CD14-positive monocyte (primary cell): ENCODE results near the gene MEPE. TPM values are rescaled to one million over a fixed set of nuclear protein-coding genes. Genes with fewer than 3 reads are reported as not detected.

Experiments used
- DNase-seq, 3 donors: peaks; one replicate each; pipeline ENCODE4 v3.0.0-alpha.2; 2011 to 2022
- H2AFZ ChIP-seq: 2 replicates; pipeline ENCODE4 v1.6.0; 2012; ENCODE audit warnings: mild to moderate bottlenecking, low read depth, low read length, inconsistent platforms; ENCODE audit not compliant: insufficient read depth, poor library complexity, severe bottlenecking
- H3K27ac ChIP-seq, 2 donors: 1 replicate in 1 of 2; 2 replicates in 1 of 2; pipeline ENCODE4 v1.5.1; 2012 to 2013; ENCODE audit warnings: low read length in 2 of 2, control low read depth in 1 of 2, inconsistent platforms in 1 of 2, low read depth in 1 of 2, mild to moderate bottlenecking in 1 of 2
- H3K27me3 ChIP-seq, 2 donors: one replicate each; pipeline versions ENCODE4 v1.6.0 to v1.6.1; 2011 to 2013; ENCODE audit warnings: low read length in 2 of 2; ENCODE audit not compliant: control insufficient read depth in 2 of 2, insufficient read depth in 2 of 2
- H3K36me3 ChIP-seq, 2 donors: replicated peaks in 1 of 2; 1 replicate in 1 of 2; 2 replicates in 1 of 2; pipeline versions ENCODE4 v1.5.1 to v1.6.1; 2012 to 2013; ENCODE audit warnings: low read length in 2 of 2, control low read depth in 1 of 2, inconsistent platforms in 1 of 2, mild to moderate bottlenecking in 1 of 2; ENCODE audit not compliant: insufficient read depth in 2 of 2, control insufficient read depth in 1 of 2
- H3K4me1 ChIP-seq, 2 donors: 1 replicate in 1 of 2; 2 replicates in 1 of 2; pipeline versions ENCODE4 v1.5.1 to v1.6.1; 2012 to 2013; ENCODE audit warnings: low read length in 2 of 2, control low read depth in 1 of 2, inconsistent platforms in 1 of 2, mild to moderate bottlenecking in 1 of 2, moderate library complexity in 1 of 2; ENCODE audit not compliant: insufficient read depth in 2 of 2, control insufficient read depth in 1 of 2
- H3K4me2 ChIP-seq: replicated peaks from 2 replicates; pipeline ENCODE3; 2012; ENCODE audit warnings: low read length, moderate library complexity, mild to moderate bottlenecking; ENCODE audit not compliant: poor library complexity, severe bottlenecking; ENCODE audit errors: extremely low read depth
- H3K4me3 ChIP-seq, 3 experiments: fragments of 200-600 bp in 1 of 3; sonication (generic) in 1 of 3; replicated peaks in 1 of 3; 1 replicate in 2 of 3; 2 replicates in 1 of 3; pipeline ENCODE4 v1.5.1; 2011 to 2013; ENCODE audit warnings: low read length in 3 of 3, mild to moderate bottlenecking in 3 of 3, control low read depth in 2 of 3, low read depth in 2 of 3, inconsistent platforms in 1 of 3, moderate library complexity in 1 of 3
- H3K79me2 ChIP-seq: 2 replicates; pipeline ENCODE4 v1.6.0; 2012; ENCODE audit warnings: mild to moderate bottlenecking, control low read depth, inconsistent platforms, low read length, moderate library complexity; ENCODE audit not compliant: insufficient read depth
- H3K9ac ChIP-seq: 2 replicates; pipeline ENCODE4 v1.6.0; 2017; ENCODE audit warnings: low read length, mild to moderate bottlenecking; ENCODE audit not compliant: insufficient read depth, poor library complexity, severe bottlenecking
- H3K9me3 ChIP-seq, 2 donors: replicated peaks in 1 of 2; 1 replicate in 1 of 2; 2 replicates in 1 of 2; pipeline versions ENCODE4 v1.5.1 to v1.6.1; 2012 to 2013; ENCODE audit warnings: low read length in 2 of 2, control low read depth in 1 of 2; ENCODE audit not compliant: control insufficient read depth in 1 of 2, insufficient read depth in 1 of 2
- H4K20me1 ChIP-seq: 2 replicates; pipeline ENCODE4 v1.6.0; 2012; ENCODE audit warnings: mild to moderate bottlenecking, low read length, control low read depth, moderate library complexity; ENCODE audit not compliant: insufficient read depth
- H3K27ac Mint-ChIP-seq, 7 donors: one replicate each; pipeline ENCODE4 v1.8.0; 2020; ENCODE audit warnings: mild to moderate bottlenecking in 7 of 7, mixed read lengths in 7 of 7, moderate library complexity in 6 of 7, inconsistent platforms in 2 of 7
- H3K27me3 Mint-ChIP-seq, 3 donors: one replicate each; pipeline ENCODE4 v1.8.0; 2021 to 2022; ENCODE audit warnings: low read depth in 3 of 3, mild to moderate bottlenecking in 3 of 3, mixed read lengths in 3 of 3, moderate library complexity in 3 of 3, inconsistent platforms in 1 of 3
- H3K36me3 Mint-ChIP-seq, 2 donors: one replicate each; pipeline ENCODE4 v1.8.0; 2020; ENCODE audit warnings: mixed read lengths in 2 of 2, inconsistent platforms in 1 of 2, mild to moderate bottlenecking in 1 of 2
- H3K4me1 Mint-ChIP-seq: one replicate; pipeline ENCODE4 v1.8.0; 2020; ENCODE audit warnings: mild to moderate bottlenecking, mixed read lengths
- H3K4me3 Mint-ChIP-seq, 2 donors: one replicate each; pipeline ENCODE4 v1.8.0; 2020; ENCODE audit warnings: mild to moderate bottlenecking in 2 of 2, mixed read lengths in 2 of 2, moderate library complexity in 1 of 2
- H3K9me3 Mint-ChIP-seq, 7 donors: one replicate each; pipeline ENCODE4 v1.8.0; 2020 to 2022; ENCODE audit warnings: mixed read lengths in 7 of 7, mild to moderate bottlenecking in 6 of 7, moderate library complexity in 6 of 7, inconsistent platforms in 2 of 7
- CTCF ChIP-seq: fragments of 200-600 bp; IDR thresholded peaks from one replicate; pipeline ENCODE4 v1.8.0; 2022; ENCODE audit warnings: antibody characterized with exemption, mild to moderate bottlenecking
- WGBS: methylation state at CpG from one replicate; pipeline ENCODE4 v1.1.5; 2013; ENCODE audit warnings: missing lambda C conversion rate; ENCODE audit not compliant: insufficient coverage; 5-methylcytosine and 5-hydroxymethylcytosine counted together
- intact Hi-C, 2 donors: fragments of 100-400 bp; cut with micrococcal nuclease; formaldehyde crosslinking; loops; one replicate each; pipeline versions ENCODE4 v1.15.0 to v1.15.1; 2023
- polyA plus RNA-seq, 3 donors: library from polyadenylated mRNA; depleted of rRNA in 1 of 3; unstranded in 2 of 3; stranded (reverse) in 1 of 3; fragments of 300-500 nt in 2 of 3; fragments of >200 nt in 1 of 3; fragmentation: Illumina TruSeq in 2 of 3; gene quantifications; 1 replicate in 2 of 3; 2 replicates in 1 of 3; pipeline ENCODE4 v1.2.3, GENCODE V29; 2012 to 2021

MEPE gene
- polyA plus RNA-seq, 3 donors = not detected

- intact Hi-C loops = no loop called here
- no peak for TF ChIP-seq CTCF
- H3K9me3 Mint-ChIP-seq = peaks cover 0 to 8% (median 4%) of the 10 kb centered on the region in 7 donors
- Histone ChIP-seq H3K4me1 (peaks cover 14 to 24% of the 10 kb centered on the region in 2 donors), H3K27me3 (no peaks in the 10 kb centered on the region), H3K4me3 (no peak overlapping the region), H3K4me2 (no peak overlapping the region), H3K9ac (no peak overlapping the region), H2AFZ (no peak overlapping the region), H3K27ac (no peak overlapping the region), H3K79me2 (no peaks in the 10 kb centered on the region), H3K9me3 (peaks cover 0 to 4% of the 10 kb centered on the region in 2 donors), H3K36me3 (no peaks in the 10 kb centered on the region), H4K20me1 (no peaks in the 10 kb centered on the region)
- H3K4me3 Mint-ChIP-seq = no peak overlapping the region
- peaks cover 0 to 1% (median 0%) of the 10 kb centered on the region in 3 donors for H3K27me3 Mint-ChIP-seq
- peaks cover 22% of the 10 kb centered on the region for H3K4me1 Mint-ChIP-seq
- no peak overlapping the region for H3K27ac Mint-ChIP-seq
- H3K36me3 Mint-ChIP-seq = no peaks in the 10 kb centered on the region
- DNase-seq = no peak
Measured at GRCh38 chr4:87802858-87803257, 29.9 kb upstream of the MEPE start.

DNA sequence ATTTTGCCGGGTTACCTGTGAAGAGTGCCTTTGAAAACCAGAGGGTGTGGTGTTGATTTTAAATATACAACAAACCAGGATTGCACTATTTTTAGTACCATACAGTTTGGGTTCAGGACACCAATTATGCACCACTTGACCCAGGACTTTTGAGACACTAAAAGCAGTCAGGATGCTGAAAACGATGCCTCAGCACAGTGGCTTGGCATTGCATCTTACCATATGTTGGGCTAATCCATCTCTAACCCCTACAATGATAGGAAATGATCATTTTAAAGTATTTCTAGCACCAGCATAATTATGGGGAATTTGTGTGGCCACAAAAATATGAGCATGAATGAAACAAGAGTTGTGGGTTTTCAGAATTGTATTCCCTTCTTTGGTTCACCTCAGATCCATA lies 29.3 kb upstream of the MEPE start:
- Histone ChIP-seq H3K27me3 (no peaks in the 10 kb centered on the region), H3K36me3 (no peaks in the 10 kb centered on the region), H4K20me1 (no peaks in the 10 kb centered on the region), H3K4me3 (no peak overlapping the region), H3K9ac (no peak overlapping the region), H3K79me2 (no peaks in the 10 kb centered on the region), H3K4me1 (peaks cover 14 to 25% of the 10 kb centered on the region in 2 donors), H2AFZ (no peak overlapping the region), H3K27ac (no peak overlapping the region), H3K4me2 (no peak overlapping the region), H3K9me3 (peaks cover 0 to 4% of the 10 kb centered on the region in 2 donors)
- H3K4me3 Mint-ChIP-seq = no peak overlapping the region
- peaks cover 23% of the 10 kb centered on the region for H3K4me1 Mint-ChIP-seq
- no peak overlapping the region for H3K27ac Mint-ChIP-seq
- H3K27me3 Mint-ChIP-seq = peaks cover 0 to 1% (median 0%) of the 10 kb centered on the region in 3 donors
- intact Hi-C loops = no loop called here
- peaks cover 0 to 10% (median 4%) of the 10 kb centered on the region in 7 donors for H3K9me3 Mint-ChIP-seq
- no CpG with 5 or more reads among the region's 2 CpGs for WGBS
- no peaks in the 10 kb centered on the region for H3K36me3 Mint-ChIP-seq
- no peak for DNase-seq
- TF ChIP-seq CTCF = no peak
